Activated CD4-positive, alpha-beta memory T cell treated with anti-CD3 and anti-CD28 coated beads for 36 hours (primary cell): ENCODE measurements around the gene PCDHGB2. TPM values are rescaled to one million over a fixed set of nuclear protein-coding genes. Genes with fewer than 3 reads are reported as not detected.
"Not testable (repeated sequence)": the region's sequence is repeated elsewhere in the genome, so short reads cannot be mapped to it uniquely, and the experiment has no call there.

Experiments
- CTCF ChIA-PET: fragments of 350-600 bp; sonication (Branson Sonifier 250); formaldehyde crosslinking; loops from one replicate; lab custom pipeline; 2021; ENCODE audit warnings: antibody characterized with exemption, inconsistent platforms; lab: Charles Lee
- POLR2A ChIA-PET: fragments of 350-600 bp; sonication (Branson Sonifier 250); formaldehyde crosslinking; loops from one replicate; lab custom pipeline; 2021; ENCODE audit warnings: antibody characterized with exemption; lab: Charles Lee
- DNase-seq: peaks from one replicate; pipeline ENCODE4 v3.0.0-alpha.2; 2020
- H3K27ac Mint-ChIP-seq: one replicate; pipeline ENCODE4 v1.8.0; 2021; ENCODE audit warnings: mixed read lengths
- H3K27me3 Mint-ChIP-seq: one replicate; pipeline ENCODE4 v1.8.0; 2021; ENCODE audit warnings: mixed read lengths
- H3K36me3 Mint-ChIP-seq: one replicate; pipeline ENCODE4 v1.8.0; 2021; ENCODE audit warnings: mixed read lengths
- H3K4me1 Mint-ChIP-seq: one replicate; pipeline ENCODE4 v1.8.0; 2021; ENCODE audit warnings: low read depth, mixed read lengths
- H3K4me3 Mint-ChIP-seq: one replicate; pipeline ENCODE4 v1.8.0; 2021; ENCODE audit warnings: mild to moderate bottlenecking, mixed read lengths
- H3K9me3 Mint-ChIP-seq: one replicate; pipeline ENCODE4 v1.8.0; 2021; ENCODE audit warnings: mixed read lengths
- intact Hi-C: fragments of 100-400 bp; cut with micrococcal nuclease; formaldehyde crosslinking; loops from one replicate; pipeline ENCODE4 v1.15.1; 2023
- total RNA-seq, 2 experiments: library from RNA; stranded (reverse); gene quantifications; one replicate each; pipeline ENCODE4 v1.2.3, GENCODE V29; 2021

PCDHGB2 gene
- total RNA-seq, 2 experiments from 2014 or later = 0.10 to 0.19 TPM

GRCh38 chr5:141330299-141331080, 29.3 kb upstream of the PCDHGB2 start, which contains the start of gene PCDHGA1:
PCDHGA1 (plus strand) TSS chr5:141330514.
- ChIA-PET POLR2A (interaction anchor here (0.7 kb wide), 1 partner anchor 929 kb away, joined by 5 read pairs; the partner anchor contains the start of gene ANKHD1), CTCF (interaction anchor here (0.7 to 4.2 kb wide), 9 partner anchors 9 to 492 kb away, joined by 3 to 27 read pairs (median 5); partner anchors contain the start of genes PCDHB14, PCDHGA2, PCDHGB1 and TAF7)
- H3K36me3 Mint-ChIP-seq = peaks cover 29% of the 10 kb centered on the region
- no peak within 1 kb of the TSS for H3K4me3 Mint-ChIP-seq
- H3K27me3 Mint-ChIP-seq = peaks cover 46% of the 10 kb centered on the region
- no peak within 1 kb of the TSS for H3K27ac Mint-ChIP-seq
- intact Hi-C loops = no loop called here
- peaks cover 37% of the 10 kb centered on the region for H3K9me3 Mint-ChIP-seq
- peak; percentile 24 for DNase-seq
- H3K4me1 Mint-ChIP-seq = peaks cover 9% of the 10 kb centered on the region

DNA sequence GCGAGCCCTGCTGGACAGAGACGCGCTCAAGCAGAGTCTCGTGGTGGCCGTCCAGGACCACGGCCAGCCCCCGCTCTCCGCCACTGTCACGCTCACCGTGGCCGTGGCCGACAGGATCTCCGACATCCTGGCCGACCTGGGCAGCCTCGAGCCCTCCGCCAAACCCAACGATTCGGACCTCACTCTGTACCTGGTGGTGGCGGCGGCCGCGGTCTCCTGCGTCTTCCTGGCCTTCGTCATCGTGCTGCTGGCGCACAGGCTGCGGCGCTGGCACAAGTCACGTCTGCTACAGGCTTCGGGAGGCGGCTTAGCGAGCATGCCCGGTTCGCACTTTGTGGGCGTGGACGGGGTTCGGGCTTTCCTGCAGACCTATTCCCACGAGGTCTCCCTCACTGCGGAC, 27.2 kb upstream of the PCDHGB2 start:
- CTCF ChIA-PET = interaction anchor here (1.8 kb wide), 1 partner anchor 18 kb away, joined by 9 read pairs; the partner anchor contains the start of gene PCDHGB1
- H3K27ac Mint-ChIP-seq, intact Hi-C loops, DNase-seq, H3K4me1 Mint-ChIP-seq, H3K4me3 Mint-ChIP-seq, POLR2A ChIA-PET: not testable (repeated sequence)
- Mint-ChIP-seq H3K36me3 (peaks cover 29% of the 10 kb centered on the region), H3K27me3 (peaks cover 45% of the 10 kb centered on the region), H3K9me3 (peaks cover 37% of the 10 kb centered on the region)

- H3K27ac Mint-ChIP-seq = no peak within 1 kb of the TSS
- POLR2A ChIA-PET = no interaction called here
- H3K36me3 Mint-ChIP-seq = peaks cover 32% of the 10 kb centered on the region
- CTCF ChIA-PET = interaction anchor here (0.8 to 1.8 kb wide), 6 partner anchors 8 to 225 kb away, joined by 3 to 6 read pairs (median 4); partner anchors contain the start of genes PCDHGA1 and TAF7
- H3K4me1 Mint-ChIP-seq = no peaks in the 10 kb centered on the region
- no peak for DNase-seq
- H3K27me3 Mint-ChIP-seq = peaks cover 55% of the 10 kb centered on the region
- peaks cover 50% of the 10 kb centered on the region for H3K9me3 Mint-ChIP-seq
- intact Hi-C loops = no loop called here
- H3K4me3 Mint-ChIP-seq = no peak within 1 kb of the TSS
Observed at GRCh38 chr5:141338538-141339306, 21.1 kb upstream of the PCDHGB2 start, which contains the start of gene PCDHGA2. PCDHGA2 (plus strand) TSS chr5:141338760.

DNA sequence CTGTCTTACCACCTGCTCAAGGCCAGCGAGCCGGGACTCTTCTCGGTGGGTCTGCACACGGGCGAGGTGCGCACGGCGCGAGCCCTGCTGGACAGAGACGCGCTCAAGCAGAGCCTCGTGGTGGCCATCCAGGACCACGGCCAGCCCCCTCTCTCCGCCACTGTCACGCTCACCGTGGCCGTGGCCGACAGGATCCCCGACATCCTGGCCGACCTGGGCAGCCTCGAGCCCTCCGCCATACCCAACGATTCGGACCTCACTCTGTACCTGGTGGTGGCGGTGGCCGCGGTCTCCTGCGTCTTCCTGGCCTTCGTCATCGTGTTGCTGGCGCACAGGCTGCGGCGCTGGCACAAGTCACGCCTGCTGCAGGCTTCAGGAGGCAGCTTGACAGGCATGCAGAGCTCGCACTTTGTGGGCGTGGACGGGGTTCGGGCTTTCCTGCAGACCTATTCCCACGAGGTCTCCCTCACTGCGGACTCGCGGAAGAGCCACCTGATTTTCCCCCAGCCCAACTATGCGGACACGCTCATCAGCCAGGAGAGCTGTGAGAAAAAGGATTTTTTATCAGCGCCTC, 18.9 kb upstream of the PCDHGB2 start:
- Mint-ChIP-seq H3K27me3 (peaks cover 56% of the 10 kb centered on the region), H3K9me3 (peaks cover 58% of the 10 kb centered on the region), H3K36me3 (peaks cover 29% of the 10 kb centered on the region)
- H3K27ac Mint-ChIP-seq, CTCF ChIA-PET, DNase-seq, H3K4me1 Mint-ChIP-seq, POLR2A ChIA-PET, intact Hi-C loops, H3K4me3 Mint-ChIP-seq: not testable (repeated sequence)

DNA sequence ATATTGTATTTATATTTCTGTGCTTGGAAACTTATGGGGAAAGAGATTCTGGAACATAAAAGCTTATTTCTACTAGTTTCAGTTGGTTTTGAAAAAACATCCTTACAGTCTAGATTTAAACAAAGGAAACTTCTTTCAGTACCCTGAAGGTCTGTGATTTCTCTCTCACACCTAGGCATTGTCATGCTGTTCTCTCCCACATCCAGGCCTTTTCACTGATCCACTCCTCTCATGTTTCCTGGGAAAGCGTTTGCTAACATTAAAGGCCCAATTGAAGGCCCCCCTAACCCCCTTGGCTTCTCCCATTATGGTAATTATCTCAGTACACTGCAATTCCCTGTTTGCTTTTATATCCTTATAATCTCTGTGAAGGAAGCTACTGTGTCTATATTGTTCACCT, 17.0 kb upstream of the PCDHGB2 start:
- ChIA-PET CTCF (interaction anchor here (1.0 to 1.6 kb wide), 3 partner anchors 14 to 215 kb away, joined by 3 to 4 read pairs (median 4); no protein-coding TSS in a partner anchor), POLR2A (no interaction called here)
- intact Hi-C loops = no loop called here
- Mint-ChIP-seq H3K4me3 (no peak overlapping the region), H3K27ac (no peak overlapping the region), H3K36me3 (peaks cover 27% of the 10 kb centered on the region), H3K9me3 (peaks cover 51% of the 10 kb centered on the region), H3K27me3 (peaks cover 47% of the 10 kb centered on the region), H3K4me1 (no peaks in the 10 kb centered on the region)
- DNase-seq = no peak

- Mint-ChIP-seq H3K27ac (no peak within 1 kb of the TSS), H3K27me3 (peaks cover 41% of the 10 kb centered on the region), H3K36me3 (peaks cover 21% of the 10 kb centered on the region), H3K9me3 (peaks cover 45% of the 10 kb centered on the region), H3K4me3 (no peak within 1 kb of the TSS), H3K4me1 (no peaks in the 10 kb centered on the region)
- ChIA-PET POLR2A (no interaction called here), CTCF (interaction anchor here (1.0 to 1.6 kb wide), 3 partner anchors 14 to 214 kb away, joined by 3 to 4 read pairs (median 4); no protein-coding TSS in a partner anchor)
- peak; percentile 20 for DNase-seq
- intact Hi-C loops = no loop called here
Observed at GRCh38 chr5:141343242-141343952, 16.4 kb upstream of the PCDHGB2 start, which contains the start of gene PCDHGA3. PCDHGA3 (plus strand) TSS chr5:141343829; CDS start chr5:141344034, 205 bp downstream.

GRCh38 chr5:141343953-141344463, 15.8 kb upstream of the PCDHGB2 start:
- Mint-ChIP-seq H3K27me3 (peaks cover 40% of the 10 kb centered on the region), H3K4me3 (no peak overlapping the region), H3K36me3 (peaks cover 20% of the 10 kb centered on the region), H3K4me1 (no peaks in the 10 kb centered on the region), H3K9me3 (peaks cover 39% of the 10 kb centered on the region), H3K27ac (no peak overlapping the region)
- no peak for DNase-seq
- ChIA-PET POLR2A (no interaction called here), CTCF (interaction anchor here (1.1 to 1.6 kb wide), 2 partner anchors 21 to 214 kb away, joined by 3 to 4 read pairs; no protein-coding TSS in a partner anchor)
- intact Hi-C loops = no loop called here

GRCh38 chr5:141345327-141345726, 14.5 kb upstream of the PCDHGB2 start:
- intact Hi-C loops = no loop called here
- DNase-seq = no peak
- CTCF ChIA-PET = no interaction called here
- Mint-ChIP-seq H3K27me3 (peaks cover 35% of the 10 kb centered on the region), H3K27ac (no peak overlapping the region), H3K4me3 (no peak overlapping the region), H3K9me3 (peaks cover 28% of the 10 kb centered on the region), H3K36me3 (peaks cover 17% of the 10 kb centered on the region), H3K4me1 (no peaks in the 10 kb centered on the region)
- POLR2A ChIA-PET = no interaction called here

DNA sequence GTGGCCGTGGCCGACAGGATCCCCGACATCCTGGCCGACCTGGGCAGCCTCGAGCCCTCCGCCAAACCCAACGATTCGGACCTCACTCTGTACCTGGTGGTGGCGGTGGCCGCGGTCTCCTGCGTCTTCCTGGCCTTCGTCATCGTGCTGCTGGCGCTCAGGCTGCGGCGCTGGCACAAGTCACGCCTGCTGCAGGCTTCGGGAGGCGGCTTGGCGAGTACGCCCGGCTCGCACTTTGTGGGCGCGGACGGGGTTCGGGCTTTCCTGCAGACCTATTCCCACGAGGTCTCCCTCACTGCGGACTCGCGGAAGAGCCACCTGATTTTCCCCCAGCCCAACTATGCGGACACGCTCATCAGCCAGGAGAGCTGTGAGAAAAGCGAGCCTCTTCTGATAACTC, 13.8 kb upstream of the PCDHGB2 start:
- peaks cover 41% of the 10 kb centered on the region for H3K27me3 Mint-ChIP-seq
- H3K9me3 Mint-ChIP-seq = peaks cover 28% of the 10 kb centered on the region
- peaks cover 17% of the 10 kb centered on the region for H3K36me3 Mint-ChIP-seq
- H3K4me3 Mint-ChIP-seq, H3K27ac Mint-ChIP-seq, intact Hi-C loops, H3K4me1 Mint-ChIP-seq, POLR2A ChIA-PET, DNase-seq: not testable (repeated sequence)
- CTCF ChIA-PET = interaction anchor here (1.0 kb wide), 1 partner anchor 11 kb away, joined by 3 read pairs; no protein-coding TSS in a partner anchor

DNA sequence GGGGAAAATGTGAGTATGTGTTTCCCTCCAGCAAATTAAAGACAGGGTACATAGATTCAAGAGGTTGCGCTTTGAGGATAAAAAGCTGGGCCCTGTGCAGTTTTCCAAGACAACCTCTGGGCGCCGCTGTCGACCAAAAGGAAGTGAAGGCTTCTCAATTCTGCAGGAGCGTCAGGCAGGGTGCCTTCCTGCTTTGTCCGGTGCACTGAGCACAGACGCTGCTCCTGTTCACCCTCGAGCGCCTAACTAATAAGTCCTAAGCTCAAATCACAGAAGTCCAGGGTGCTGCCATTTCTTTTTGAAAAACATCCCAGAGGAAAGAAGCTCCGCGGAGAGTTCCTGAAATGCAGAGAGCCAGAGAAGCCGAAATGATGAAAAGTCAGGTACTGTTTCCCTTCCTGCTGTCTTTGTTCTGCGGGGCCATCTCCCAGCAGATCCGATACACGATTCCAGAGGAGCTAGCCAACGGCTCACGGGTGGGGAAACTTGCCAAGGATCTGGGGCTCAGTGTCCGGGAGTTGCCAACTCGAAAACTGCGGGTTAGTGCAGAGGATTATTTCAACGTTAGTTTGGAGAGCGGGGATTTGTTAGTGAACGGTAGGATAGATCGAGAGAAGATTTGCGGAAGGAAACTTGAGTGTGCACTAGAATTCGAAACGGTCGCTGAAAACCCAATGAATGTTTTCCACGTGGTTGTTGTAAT, 9.7 kb upstream of the PCDHGB2 start, which contains the start of gene PCDHGB1:
PCDHGB1 (plus strand) TSS at position 183 of the 703 bp plus-strand sequence; CDS start at position 345, 162 bp downstream.
- H3K27ac Mint-ChIP-seq = no peak within 1 kb of the TSS
- H3K9me3 Mint-ChIP-seq = peaks cover 15% of the 10 kb centered on the region
- peak within 1 kb of the TSS; percentile 45 for H3K4me3 Mint-ChIP-seq
- POLR2A ChIA-PET = no interaction called here
- no peaks in the 10 kb centered on the region for H3K4me1 Mint-ChIP-seq
- H3K36me3 Mint-ChIP-seq = peaks cover 13% of the 10 kb centered on the region
- CTCF ChIA-PET = interaction anchor here (1.0 to 2.3 kb wide), 8 partner anchors 10 to 178 kb away, joined by 3 to 9 read pairs (median 6); partner anchors contain the start of genes PCDHGA1, PCDHGB2 and TAF7
- DNase-seq = peak; percentile 51
- H3K27me3 Mint-ChIP-seq = peaks cover 40% of the 10 kb centered on the region
- intact Hi-C loops = no loop called here
